Measurements from ENCODE around the gene MYOF. TPM values are rescaled to one million over a fixed set of nuclear protein-coding genes. Genes with fewer than 3 reads are reported as not detected.
A peak's percentile ranks its signal among the peaks of the same experiment; 100 is the strongest.

Gene MYOF
- total and polyA plus RNA-seq, 9 of the 15 experiments (the other 6 are each of a cell fraction or from before 2014, with no cell fraction given) = 0.06 to 0.27 TPM; not detected in 7

GRCh38 chr10:93482145-93482834 is at the start of gene MYOF (continued):
- peak; percentile 72 for TF ChIP-seq RAD21 (CRISPR knock-in tag; conservative IDR thresholded peaks at IDR 0.05 in 1 of 2, IDR thresholded peaks at IDR 0.05 in 1 of 2)
- TF ChIP-seq FOXP1 (CRISPR knock-in tag; IDR thresholded peaks at IDR 0.05) = no peak
- TF ChIP-seq SRSF1 (IDR thresholded peaks at IDR 0.05; ENCODE audit: low read depth, low read length) = no peak
- no peak for TF ChIP-seq ZNF134 (CRISPR knock-in tag; conservative IDR thresholded peaks at IDR 0.05)
- TF ChIP-seq MCM5 (IDR thresholded peaks at IDR 0.05; ENCODE audit: low read depth) = no peak
- no peak for TF ChIP-seq SIRT6 (IDR thresholded peaks at IDR 0.05; ENCODE audit: low read depth, low read length)
- no peak for TF ChIP-seq FOXM1 (IDR thresholded peaks at IDR 0.05; ENCODE audit: low read depth)
- no peak for TF ChIP-seq FOXM1 (CRISPR knock-in tag; IDR thresholded peaks at IDR 0.05; ENCODE audit: low read depth)
- 0 out of 2 replicates have a peak, but pooled peaks have one; percentile 18 for TF ChIP-seq SMC3 (conservative IDR thresholded peaks at IDR 0.05; ENCODE audit: insufficient read depth, low read depth, low read length)
- no peak for TF ChIP-seq ZBTB34 (CRISPR knock-in tag; IDR thresholded peaks at IDR 0.05)
- no peak for TF ChIP-seq FOXA1 (IDR thresholded peaks at IDR 0.05; ENCODE audit: borderline replicate concordance)
- no peak for TF ChIP-seq POLR3G (IDR thresholded peaks at IDR 0.05; ENCODE audit: extremely low read depth, insufficient read length, insufficient replicate concordance)
- TF ChIP-seq MAFF (IDR thresholded peaks at IDR 0.05; ENCODE audit: low read length) = no peak
- TF ChIP-seq XRCC3 (IDR thresholded peaks at IDR 0.05) = no peak
- no peak for TF ChIP-seq NR2C1 (IDR thresholded peaks at IDR 0.05)
- no peak for TF ChIP-seq NR2C1 (tag; IDR thresholded peaks at IDR 0.05)
- TF ChIP-seq TCF15 (CRISPR knock-in tag; IDR thresholded peaks at IDR 0.05) = no peak
- peak; percentile 24; the same call in 1 of the 2 replicates for TF ChIP-seq REST (IDR thresholded peaks at IDR 0.05; ENCODE audit: borderline replicate concordance)
- no peak for TF ChIP-seq REST (CRISPR knock-in tag; IDR thresholded peaks at IDR 0.05; ENCODE audit: low read depth)
- TF ChIP-seq ZNF507 (tag; conservative IDR thresholded peaks at IDR 0.05) = no peak

Measured in K562 (cell line).